HUES64 (cell line): ENCODE data around the gene DENND1B.
A peak's percentile ranks its signal among the peaks of the same experiment; 100 is the strongest.

ENCODE experiments used
- H3K27ac ChIP-seq: 2 replicates; pipeline ENCODE4 v1.7.0; 2013; ENCODE audit warnings: low read depth, low read length, inconsistent platforms
- H3K27me3 ChIP-seq: 2 replicates; pipeline ENCODE4 v1.6.1; 2013; ENCODE audit warnings: mild to moderate bottlenecking, low read length; ENCODE audit not compliant: insufficient read depth
- H3K36me3 ChIP-seq: 2 replicates; pipeline ENCODE4 v1.6.1; 2013; ENCODE audit warnings: mild to moderate bottlenecking, low read length; ENCODE audit not compliant: insufficient read depth
- H3K4me1 ChIP-seq: 2 replicates; pipeline ENCODE4 v1.6.1; 2013; ENCODE audit warnings: mild to moderate bottlenecking, low read length, moderate library complexity; ENCODE audit not compliant: insufficient read depth
- H3K4me3 ChIP-seq: 2 replicates; pipeline ENCODE4 v1.5.1; 2013; ENCODE audit warnings: mild to moderate bottlenecking, low read length, moderate library complexity
- H3K9ac ChIP-seq: 2 replicates; pipeline ENCODE4 v1.6.1; 2013; ENCODE audit warnings: mild to moderate bottlenecking, low read depth, low read length
- H3K9me3 ChIP-seq: 2 replicates; pipeline ENCODE4 v1.6.1; 2013; ENCODE audit warnings: low read depth, low read length; ENCODE audit not compliant: insufficient read depth
- WGBS: fragments of 150-250, 120-280 bp; methylation state at CpG from one replicate; pipeline ENCODE4 v1.1.7; 2013; ENCODE audit warnings: missing lambda C conversion rate; 5-methylcytosine and 5-hydroxymethylcytosine counted together

The DENND1B gene

DNA sequence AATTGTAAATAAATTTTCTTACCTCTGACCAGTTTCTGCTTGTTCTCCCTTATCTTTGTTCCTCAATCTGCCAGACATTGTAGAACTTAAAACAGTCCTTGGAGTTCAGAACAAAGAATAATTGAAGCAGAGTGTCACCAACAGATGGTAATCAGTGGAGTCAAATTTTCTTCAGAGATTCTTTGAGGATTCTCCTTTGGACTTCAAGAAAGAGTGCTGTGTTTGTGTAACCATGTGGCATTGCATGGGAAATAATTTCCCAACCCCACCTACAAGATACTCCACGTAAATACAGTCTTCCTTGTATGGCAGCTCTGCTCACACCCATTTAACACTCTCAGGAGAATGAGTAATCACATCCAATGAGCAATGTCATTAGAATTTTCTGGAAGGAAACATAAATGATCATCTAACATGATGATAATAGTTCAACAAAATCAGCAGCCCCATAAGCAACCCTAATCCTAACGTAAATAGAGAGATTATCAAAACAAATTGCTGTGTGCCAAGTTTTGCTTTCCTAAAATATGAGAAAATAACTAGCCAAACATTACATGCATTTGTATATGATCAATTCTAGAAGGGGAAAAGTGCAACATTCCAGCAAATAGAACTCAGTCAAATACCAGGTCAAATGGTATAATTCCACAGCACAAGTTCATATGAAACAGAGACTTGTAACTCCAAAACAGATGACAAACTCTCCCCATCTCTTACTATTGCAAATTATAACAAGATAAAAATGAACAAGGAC lies 6.9 kb upstream of the DENND1B start:
- Histone ChIP-seq H3K4me1 (no peaks in the 10 kb centered on the region), H3K9me3 (peaks cover 5% of the 10 kb centered on the region; the same call in 1 of the 2 replicates), H3K27ac (no peak overlapping the region), H3K4me3 (no peak overlapping the region), H3K36me3 (no peaks in the 10 kb centered on the region), H3K9ac (no peak overlapping the region), H3K27me3 (no peaks in the 10 kb centered on the region)
- WGBS: 85% methylated on average over 2 of the region's 2 CpGs

DNA sequence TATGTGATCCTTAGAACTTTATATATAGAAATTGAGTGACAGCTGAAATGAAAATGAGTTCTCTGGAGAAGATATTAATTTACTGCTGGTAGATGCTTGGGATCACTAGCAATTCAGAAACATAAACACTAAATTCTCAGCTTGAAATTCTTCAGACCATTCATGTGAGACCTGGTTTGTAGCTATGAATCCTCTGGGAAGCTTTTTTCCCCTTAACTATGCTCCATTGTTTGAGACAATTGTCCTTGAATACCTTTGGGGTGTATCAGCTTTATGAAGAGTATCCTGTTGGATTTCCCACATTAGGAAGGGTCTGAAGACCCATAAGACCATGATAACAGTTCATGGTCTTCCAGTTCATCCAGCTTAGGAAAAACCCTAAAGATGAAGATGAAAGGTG lies 4.6 kb upstream of the DENND1B start:
- Histone ChIP-seq H3K4me1 (peaks cover 2% of the 10 kb centered on the region; the same call in 1 of the 2 replicates), H3K4me3 (no peak overlapping the region), H3K36me3 (no peaks in the 10 kb centered on the region), H3K27ac (no peak overlapping the region), H3K9ac (no peak overlapping the region), H3K27me3 (peaks cover 16% of the 10 kb centered on the region), H3K9me3 (peaks cover 5% of the 10 kb centered on the region; the same call in 1 of the 2 replicates)

DNA sequence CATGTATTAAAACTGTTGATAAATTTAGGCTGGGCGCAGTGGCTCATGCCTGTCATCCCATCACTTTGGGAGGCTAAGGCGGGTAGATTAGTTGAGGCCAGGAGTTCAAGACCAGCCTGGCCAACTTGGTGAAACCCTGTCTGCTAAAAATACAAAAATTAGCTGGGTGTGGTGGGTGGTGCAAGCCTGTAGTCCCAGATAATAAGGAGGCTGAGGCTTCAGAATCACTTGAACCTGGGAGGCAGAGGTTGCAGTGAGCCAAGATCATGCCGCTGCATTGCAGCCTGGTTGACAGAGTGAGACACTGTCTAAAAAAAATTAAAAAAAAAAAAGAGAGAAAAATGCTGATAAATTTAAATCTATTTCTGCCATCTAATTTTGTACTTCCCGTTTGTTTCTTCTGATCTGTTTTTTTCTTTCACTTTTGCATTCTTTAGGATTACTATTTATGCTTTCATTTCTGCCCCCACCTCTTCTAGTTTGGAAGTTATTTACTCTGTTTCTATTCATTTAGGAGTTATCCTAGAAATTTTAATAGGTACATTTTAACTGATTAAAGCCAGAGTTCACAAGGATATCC lies 3.2 kb upstream of the DENND1B start:
- 85% methylated on average over 4 of the region's 4 CpGs for WGBS
- H3K9me3 ChIP-seq: peaks cover 5% of the 10 kb centered on the region; the same call in 1 of the 2 replicates
- H3K36me3 ChIP-seq: no peaks in the 10 kb centered on the region
- H3K27ac ChIP-seq: no peak overlapping the region
- H3K9ac ChIP-seq: no peak overlapping the region
- H3K27me3 ChIP-seq: peaks cover 28% of the 10 kb centered on the region
- peaks cover 6% of the 10 kb centered on the region; the same call in 1 of the 2 replicates for H3K4me1 ChIP-seq
- H3K4me3 ChIP-seq: no peak overlapping the region

DNA sequence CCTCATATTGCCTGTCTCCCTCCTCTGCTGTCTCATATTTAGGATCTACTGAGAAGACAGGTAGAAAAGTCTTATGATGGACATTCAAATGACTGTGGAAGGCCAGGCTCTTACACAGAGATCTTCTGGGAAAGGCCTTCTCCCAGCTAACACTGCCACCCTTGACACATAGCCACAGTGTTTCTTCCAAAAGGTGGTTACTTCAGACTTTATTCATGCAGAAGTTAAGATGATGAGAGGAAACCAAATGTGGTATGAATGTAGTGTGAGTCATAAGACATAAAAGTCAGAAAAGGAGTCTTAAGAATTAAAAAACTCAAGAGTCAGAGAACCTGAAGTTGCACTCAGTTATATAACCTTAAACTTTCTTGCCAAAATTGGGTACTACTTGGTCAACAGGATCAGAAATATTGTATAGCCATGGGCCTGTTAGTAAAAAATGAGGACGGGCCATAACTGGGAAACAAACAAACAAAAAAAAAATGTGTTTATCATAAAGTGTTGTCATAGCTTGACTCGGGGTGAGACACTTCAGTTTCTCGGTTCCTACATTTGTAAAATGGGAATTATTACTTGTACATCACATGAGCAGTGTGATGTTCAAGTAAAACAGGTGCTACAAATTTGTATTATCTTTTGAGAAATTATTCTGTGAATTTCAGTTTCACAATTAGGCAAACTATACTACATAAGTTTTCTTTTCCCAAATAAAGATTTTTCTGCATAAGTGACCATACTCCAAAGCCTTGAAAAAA lies 1.2 kb upstream of the DENND1B start:
- Histone ChIP-seq H3K9me3 (peaks cover 5% of the 10 kb centered on the region; the same call in 1 of the 2 replicates), H3K9ac (no peak overlapping the region), H3K4me3 (no peak overlapping the region), H3K4me1 (peaks cover 6% of the 10 kb centered on the region; the same call in 1 of the 2 replicates), H3K27me3 (peaks cover 33% of the 10 kb centered on the region), H3K36me3 (no peaks in the 10 kb centered on the region), H3K27ac (no peak overlapping the region)
- WGBS: 93% methylated on average over 3 of the region's 3 CpGs

DNA sequence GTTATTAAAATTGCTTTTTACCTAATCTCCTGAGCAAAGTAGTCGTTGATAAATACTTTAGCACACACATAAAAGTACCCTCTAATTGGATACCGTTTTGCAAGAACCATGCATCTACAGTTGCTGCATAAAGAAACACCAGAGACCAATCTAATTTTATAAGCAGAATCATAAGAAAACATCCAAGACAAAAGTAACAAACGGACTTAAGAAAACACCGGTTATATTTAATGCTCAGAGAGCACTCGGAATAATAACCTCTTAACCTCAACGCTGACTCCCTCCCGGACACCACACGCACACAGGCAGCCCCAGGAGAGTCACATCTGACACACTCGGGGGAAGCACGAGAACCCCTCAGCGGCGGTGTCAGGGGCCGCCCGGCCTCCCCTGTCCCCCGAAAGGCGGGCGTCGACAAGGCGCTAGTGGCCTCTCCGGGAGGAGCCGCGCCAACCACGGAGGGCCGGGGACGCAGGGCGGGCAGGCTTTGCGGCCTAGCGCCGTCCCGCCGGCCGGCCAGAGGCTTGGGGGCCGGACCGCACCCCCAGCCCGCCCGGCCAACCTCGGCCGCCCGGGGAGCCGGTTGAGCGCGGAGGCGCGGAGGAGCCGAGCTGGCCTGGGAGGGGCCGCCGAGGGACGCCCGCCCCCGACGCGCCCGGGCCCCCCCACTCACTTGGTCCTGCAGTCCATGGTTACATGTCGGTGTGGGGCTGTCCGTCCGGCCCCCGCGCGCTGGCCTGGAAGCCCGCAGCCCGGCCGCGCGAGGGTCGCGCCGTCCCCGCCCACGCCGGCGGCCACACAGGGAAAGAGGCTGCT lies 606 bp downstream of the DENND1B start:
- Histone ChIP-seq H3K36me3 (no peaks in the 10 kb centered on the region), H3K4me3 (peak overlapping the region; percentile 71), H3K9ac (peak overlapping the region; percentile 69), H3K9me3 (peaks cover 5% of the 10 kb centered on the region; the same call in 1 of the 2 replicates), H3K4me1 (peaks cover 6% of the 10 kb centered on the region; the same call in 1 of the 2 replicates), H3K27ac (no peak overlapping the region), H3K27me3 (peaks cover 33% of the 10 kb centered on the region)
- WGBS: 2% methylated on average over 71 of the region's 71 CpGs

DNA sequence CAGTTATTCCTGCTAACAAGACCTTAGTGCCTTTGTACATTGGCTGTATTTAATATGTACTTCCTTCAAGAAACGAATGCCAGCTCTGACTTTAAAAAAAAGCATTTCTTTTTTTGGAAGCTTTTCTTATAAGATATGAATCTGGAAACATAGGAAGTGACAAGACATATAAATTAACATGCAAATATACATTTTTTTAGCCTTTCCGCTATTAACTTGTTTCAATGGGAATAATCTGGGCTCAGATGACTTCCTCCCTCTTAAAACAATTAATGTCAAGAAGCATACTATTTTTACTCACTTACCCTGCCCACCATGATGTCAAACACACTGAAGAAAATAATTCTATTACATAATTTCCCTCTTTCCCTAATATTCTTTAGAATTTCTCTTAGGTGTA lies 1.4 kb downstream of the DENND1B start:
- 82% methylated on average over 1 of the region's 2 CpGs for WGBS
- no peak overlapping the region for H3K27ac ChIP-seq

DNA sequence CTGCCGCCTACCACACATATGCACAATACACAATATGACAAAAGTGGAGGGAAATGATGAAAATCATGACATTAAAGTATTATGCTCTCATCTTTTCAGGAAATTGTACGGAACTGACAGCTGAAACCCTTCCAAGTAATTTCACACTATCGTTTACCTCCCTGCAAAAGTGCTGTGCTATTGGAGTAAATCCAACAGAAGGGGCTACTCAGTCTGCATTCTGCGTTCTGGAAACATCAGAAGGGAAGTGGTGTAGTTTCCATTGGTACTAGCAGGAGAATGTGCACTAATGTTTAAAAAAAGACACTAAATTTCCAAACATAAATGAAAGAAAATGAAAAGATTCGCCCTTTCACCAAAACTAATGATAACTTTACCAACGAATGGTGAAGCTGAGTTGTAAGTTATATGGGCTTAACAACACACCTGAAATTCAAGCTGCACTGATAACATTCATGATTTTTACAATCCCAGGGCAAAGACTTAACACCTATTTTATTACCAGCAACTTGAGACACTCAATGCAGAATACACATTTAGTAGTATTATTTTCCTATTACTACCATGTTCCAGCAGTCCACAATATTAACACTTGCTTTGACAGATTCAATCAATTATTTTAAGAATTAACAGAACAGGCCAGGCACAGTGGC lies 3.2 kb downstream of the DENND1B start:
- Histone ChIP-seq H3K27me3 (peaks cover 33% of the 10 kb centered on the region), H3K27ac (no peak overlapping the region), H3K36me3 (no peaks in the 10 kb centered on the region), H3K9ac (no peak overlapping the region), H3K4me3 (no peak overlapping the region), H3K4me1 (peaks cover 6% of the 10 kb centered on the region; the same call in 1 of the 2 replicates), H3K9me3 (no peaks in the 10 kb centered on the region)
- WGBS: 94% methylated on average over 4 of the region's 6 CpGs

More for the DNA sequence above, 1.4 kb downstream of the DENND1B start:
- peaks cover 33% of the 10 kb centered on the region for H3K27me3 ChIP-seq
- H3K4me3 ChIP-seq: peak overlapping the region; percentile 71; the same call in 1 of the 2 replicates
- H3K4me1 ChIP-seq: peaks cover 6% of the 10 kb centered on the region; the same call in 1 of the 2 replicates
- H3K36me3 ChIP-seq: no peaks in the 10 kb centered on the region
- H3K9ac ChIP-seq: no peak overlapping the region
- no peaks in the 10 kb centered on the region for H3K9me3 ChIP-seq

DNA sequence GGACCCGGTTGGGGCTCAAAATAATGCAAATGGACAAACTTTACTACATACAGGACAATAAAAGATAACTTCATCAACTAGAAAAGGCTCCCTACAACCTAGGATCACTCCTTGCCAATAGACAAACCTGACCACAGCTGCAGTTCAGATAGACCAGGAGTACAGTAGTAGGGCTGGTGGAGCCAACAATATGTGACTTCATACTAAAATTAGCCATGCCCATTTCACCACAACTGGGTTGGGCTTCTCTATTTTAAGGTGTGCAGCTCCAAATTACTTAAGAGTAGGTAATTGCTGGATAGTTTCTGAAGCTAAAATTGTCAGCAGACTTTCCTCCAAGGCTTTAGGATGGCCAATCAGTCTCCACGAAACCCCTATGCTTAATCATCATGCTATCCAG lies 3.9 kb downstream of the DENND1B start:
- H3K36me3 ChIP-seq: no peaks in the 10 kb centered on the region
- H3K9ac ChIP-seq: no peak overlapping the region
- H3K9me3 ChIP-seq: no peaks in the 10 kb centered on the region
- H3K27ac ChIP-seq: no peak overlapping the region
- no peak overlapping the region for H3K4me3 ChIP-seq
- peaks cover 6% of the 10 kb centered on the region; the same call in 1 of the 2 replicates for H3K4me1 ChIP-seq
- H3K27me3 ChIP-seq: peaks cover 28% of the 10 kb centered on the region
- WGBS: 96% methylated on average over 2 of the region's 2 CpGs

DNA sequence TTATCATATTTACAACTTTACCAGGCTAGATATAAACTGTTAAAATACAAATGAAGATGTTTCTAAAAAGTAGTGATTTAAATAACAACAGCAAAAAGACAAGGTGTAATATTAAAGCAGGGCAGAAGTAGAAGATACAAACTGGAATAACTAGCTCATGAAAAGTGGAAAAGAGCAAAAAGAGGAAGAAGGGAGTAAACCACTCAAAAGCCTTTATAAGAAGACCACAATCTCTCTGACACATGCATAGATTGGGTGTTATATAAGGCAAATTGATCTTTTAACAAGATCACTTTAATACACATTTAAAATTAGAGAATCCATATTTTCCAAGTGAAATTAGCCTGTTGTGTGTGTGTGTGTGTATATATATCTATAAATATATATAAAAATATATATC lies 5.0 kb downstream of the DENND1B start:
- no peak overlapping the region for H3K9ac ChIP-seq
- peaks cover 16% of the 10 kb centered on the region for H3K27me3 ChIP-seq
- no peaks in the 10 kb centered on the region for H3K36me3 ChIP-seq
- no peaks in the 10 kb centered on the region for H3K9me3 ChIP-seq
- H3K27ac ChIP-seq: no peak overlapping the region
- H3K4me3 ChIP-seq: no peak overlapping the region
- H3K4me1 ChIP-seq: 0 out of 2 replicates have a peak, but pooled peaks cover 4% of the 10 kb centered on the region

DNA sequence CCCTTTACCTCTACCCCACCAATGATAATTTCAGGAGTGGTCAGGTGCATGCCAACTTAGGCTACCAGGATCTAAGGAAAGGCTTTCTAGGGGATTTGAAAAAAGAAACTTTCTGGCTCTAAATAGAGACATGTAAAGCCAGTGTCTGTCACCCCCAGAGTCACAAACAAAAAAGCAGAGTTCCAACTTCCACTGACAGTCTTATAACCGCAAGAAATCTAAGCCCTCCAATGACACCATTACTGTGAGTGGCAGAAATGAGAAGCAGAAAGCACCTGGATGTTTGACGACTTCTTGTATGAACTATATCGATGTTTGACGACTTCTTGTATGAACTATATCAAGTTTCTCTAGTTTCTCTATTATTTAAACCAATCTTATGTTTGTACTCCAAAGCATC lies 6.0 kb downstream of the DENND1B start:
- WGBS: 98% methylated on average over 4 of the region's 4 CpGs
- Histone ChIP-seq H3K9ac (no peak overlapping the region), H3K4me1 (0 out of 2 replicates have a peak, but pooled peaks cover 2% of the 10 kb centered on the region), H3K36me3 (no peaks in the 10 kb centered on the region), H3K27me3 (peaks cover 13% of the 10 kb centered on the region; the same call in 1 of the 2 replicates), H3K9me3 (no peaks in the 10 kb centered on the region), H3K4me3 (no peak overlapping the region), H3K27ac (no peak overlapping the region)
